GM08714 (cell line): Measurements from ENCODE around the gene EIF4EBP2.

Source experiments
- H3K4me3 ChIP-seq: fragments of 200-500 bp; sonication (Bioruptor generic); 2 replicates; pipeline ENCODE4 v1.5.1; 2014; ENCODE audit warnings: mild to moderate bottlenecking, low read length, inconsistent platforms
- ZNF274 ChIP-seq: IDR thresholded peaks from 2 replicates; pipeline ENCODE4 v1.6.1; 2012; ENCODE audit warnings: mild to moderate bottlenecking, low read depth, low read length

The EIF4EBP2 gene

GRCh38 chr10:70370766-70371165 lies 33.2 kb upstream of the EIF4EBP2 start:
- no peak for TF ChIP-seq ZNF274
- no peak overlapping the region for H3K4me3 ChIP-seq

GRCh38 chr10:70371846-70372245 lies 32.1 kb upstream of the EIF4EBP2 start:
- no peak for TF ChIP-seq ZNF274
- H3K4me3 ChIP-seq, result no peak overlapping the region

DNA sequence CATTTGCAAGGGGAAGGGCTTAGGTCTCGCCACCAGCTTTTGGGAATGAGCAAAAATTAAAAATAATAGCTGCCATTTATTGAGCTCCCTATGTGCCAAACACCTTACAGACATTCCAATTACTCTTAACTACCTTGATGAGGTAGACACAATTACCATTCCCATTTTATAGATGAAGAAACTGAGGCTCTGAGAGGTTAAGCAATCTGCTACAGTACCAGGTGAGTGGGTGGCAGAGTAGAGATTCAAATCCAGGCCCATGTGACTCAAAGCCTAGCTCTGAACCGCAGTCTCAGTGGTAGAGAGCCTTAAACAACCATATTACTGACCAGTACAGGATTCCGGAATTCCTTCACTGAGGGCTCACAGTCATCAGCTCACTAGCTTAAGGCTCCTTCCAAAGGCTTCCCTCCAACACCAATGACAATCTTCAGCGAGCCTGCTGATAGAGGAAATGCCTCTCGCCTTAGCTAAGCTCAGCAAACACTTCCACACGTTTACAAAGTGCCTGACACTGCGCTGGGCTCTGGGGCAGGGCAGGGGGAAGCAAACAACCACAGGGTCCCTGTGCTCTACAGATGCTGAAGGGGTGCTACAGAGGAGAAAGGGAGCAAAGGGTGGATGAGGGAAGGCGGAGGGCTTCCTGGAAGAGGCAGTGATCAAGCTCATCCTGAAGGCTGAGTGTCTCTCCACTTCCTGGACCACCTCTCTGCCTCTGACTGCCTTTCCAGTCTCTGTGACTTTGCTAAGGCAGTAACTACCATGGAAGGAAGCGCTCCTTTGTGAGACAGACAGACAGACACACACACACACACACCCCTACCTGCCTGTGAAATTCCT lies 28.9 kb upstream of the EIF4EBP2 start:
- no peak for TF ChIP-seq ZNF274
- no peak overlapping the region for H3K4me3 ChIP-seq

DNA sequence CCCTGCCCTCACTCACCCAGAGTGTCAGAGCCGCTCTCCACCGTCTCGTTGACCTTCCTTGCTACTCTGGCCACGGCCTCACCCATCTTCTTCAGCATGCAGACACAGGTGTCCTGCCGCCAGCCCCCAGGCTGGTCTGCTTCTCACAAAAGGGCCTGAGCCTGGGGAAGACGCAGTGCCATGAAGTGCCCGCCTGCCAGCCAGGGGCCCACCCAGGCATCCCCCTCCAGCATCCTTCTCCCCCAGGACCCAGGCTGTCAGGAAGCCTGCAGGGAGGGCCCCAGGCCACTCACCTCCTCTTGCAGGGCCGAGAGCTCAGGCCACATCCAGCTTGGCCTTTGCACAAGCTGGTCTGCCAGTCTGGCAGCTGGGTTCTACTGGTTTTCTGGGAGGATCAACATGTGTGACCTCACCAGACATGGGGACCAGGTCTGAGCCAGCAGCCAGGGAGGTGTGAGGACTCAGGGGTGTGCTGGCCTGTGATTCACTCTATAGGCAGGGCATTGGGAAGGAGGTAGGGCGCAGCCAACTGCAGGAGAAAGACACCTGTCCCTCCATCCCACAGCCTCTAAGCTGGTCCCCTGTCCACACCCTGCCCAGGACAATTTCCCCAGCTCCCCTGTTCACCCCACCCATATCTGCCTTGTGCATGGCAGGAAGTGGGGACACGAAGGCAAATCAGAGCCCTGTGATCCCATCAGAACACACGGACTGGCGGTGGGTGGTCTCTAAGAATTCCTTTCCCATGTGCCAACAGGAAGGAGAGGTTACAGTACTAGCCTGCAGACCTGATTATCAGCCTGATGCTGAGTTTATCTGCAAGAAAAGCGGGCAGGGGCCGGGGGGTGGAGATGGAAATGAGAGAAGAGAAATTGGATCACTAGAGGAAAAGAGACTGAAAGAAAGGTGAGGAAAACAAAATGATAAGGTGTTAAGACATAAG lies 27.2 kb upstream of the EIF4EBP2 start:
- no peak overlapping the region for H3K4me3 ChIP-seq
- no peak for TF ChIP-seq ZNF274

DNA sequence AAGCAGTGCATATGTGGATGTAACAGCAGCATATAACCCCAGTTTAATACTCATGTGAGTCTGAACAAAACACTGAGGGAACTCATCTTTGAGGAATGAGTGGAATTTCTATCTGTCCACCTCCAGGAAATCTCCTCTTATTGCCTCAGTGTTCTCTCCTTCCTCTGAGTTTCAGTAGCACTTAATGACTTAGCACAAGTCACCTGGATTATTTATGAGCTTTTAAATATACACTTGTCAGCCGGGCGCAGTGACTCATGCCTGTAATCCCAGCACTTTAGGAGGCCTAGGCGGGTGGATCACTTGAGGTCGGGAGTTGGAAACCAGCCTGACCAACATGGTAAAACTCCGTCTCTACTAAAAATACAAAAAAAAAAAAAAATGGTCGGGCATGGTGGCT lies 25.8 kb upstream of the EIF4EBP2 start:
- H3K4me3 ChIP-seq, result no peak overlapping the region
- no peak for TF ChIP-seq ZNF274

DNA sequence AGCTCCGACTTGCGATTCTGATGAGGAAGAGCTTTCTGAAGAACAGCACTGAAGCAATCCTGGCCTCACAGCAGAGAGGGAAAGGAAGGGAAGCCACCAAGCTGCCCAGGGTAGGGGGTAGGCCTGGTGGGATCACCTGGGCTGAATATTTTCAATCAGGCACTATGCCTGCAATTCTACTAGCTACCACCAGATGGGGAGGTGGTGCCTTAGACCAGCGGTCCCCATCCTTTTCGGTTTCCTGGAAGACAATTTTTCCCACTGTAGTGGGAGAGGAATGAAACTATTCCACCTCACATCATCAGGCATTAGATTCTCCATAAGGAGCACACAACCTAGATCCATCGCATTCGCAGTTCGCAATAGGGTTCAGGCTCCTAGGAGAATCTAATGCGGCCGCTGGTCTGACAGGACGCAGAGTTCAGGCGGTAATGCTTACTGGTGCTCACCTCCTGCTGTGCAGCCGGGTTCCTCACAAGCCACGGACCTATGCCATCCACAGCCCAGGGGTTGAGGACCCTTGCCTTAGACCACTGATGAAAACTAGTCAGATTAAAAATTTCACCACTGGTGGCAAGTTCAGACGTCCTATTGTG lies 24.3 kb upstream of the EIF4EBP2 start:
- no peak for TF ChIP-seq ZNF274
- H3K4me3 ChIP-seq, result no peak overlapping the region

- no peak for TF ChIP-seq ZNF274
- no peak overlapping the region for H3K4me3 ChIP-seq
These were observed 23.4 kb upstream of the EIF4EBP2 start for GRCh38 chr10:70380350-70381135.

DNA sequence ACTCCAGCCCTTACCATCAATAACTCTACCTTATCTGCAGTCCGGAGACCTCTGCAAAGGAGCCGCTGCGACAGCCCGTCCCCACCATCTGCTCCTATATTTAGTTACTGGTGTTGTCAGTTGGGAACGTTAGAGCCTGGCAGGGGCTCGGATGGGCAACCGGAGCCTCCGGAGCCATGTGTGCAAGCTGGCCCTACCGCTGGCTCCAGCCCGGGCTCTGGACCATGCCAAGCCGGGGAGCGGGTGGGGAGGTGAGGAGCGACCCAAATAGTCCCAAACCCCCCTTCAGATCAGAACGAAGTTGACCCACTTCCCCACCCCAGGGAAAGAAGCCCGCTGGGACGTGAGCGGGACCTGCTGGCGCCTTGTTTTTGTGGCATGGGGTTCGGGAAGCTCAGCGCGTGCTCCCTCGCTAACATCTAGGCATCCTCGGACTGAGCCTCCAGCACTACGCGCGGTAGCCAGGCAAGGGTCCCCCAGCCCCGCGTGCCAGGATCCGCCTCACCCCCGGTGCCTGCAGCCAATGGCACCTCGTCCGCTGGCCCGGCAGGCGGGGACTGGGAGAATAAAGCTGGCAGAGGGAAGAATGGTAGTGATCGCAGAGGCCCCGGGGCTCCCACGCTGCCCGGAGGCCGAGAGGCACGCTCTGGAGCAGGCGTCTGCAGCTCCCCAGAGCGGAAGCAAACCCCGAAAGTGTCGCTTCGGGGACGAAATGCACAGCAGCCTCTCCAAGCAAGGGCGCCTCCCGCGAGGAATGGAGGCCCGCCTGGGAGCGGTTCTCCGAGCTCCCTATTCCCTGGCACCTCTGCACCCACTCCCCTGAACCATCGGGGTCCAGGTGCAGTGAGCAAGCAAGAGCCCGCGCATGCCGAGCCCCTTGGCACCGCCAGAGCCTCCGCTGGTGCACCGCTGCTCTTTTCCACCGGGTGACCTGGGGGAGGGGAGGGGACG lies 22.2 kb upstream of the EIF4EBP2 start:
- peak overlapping the region; percentile 80 for H3K4me3 ChIP-seq
- TF ChIP-seq ZNF274, result no peak

DNA sequence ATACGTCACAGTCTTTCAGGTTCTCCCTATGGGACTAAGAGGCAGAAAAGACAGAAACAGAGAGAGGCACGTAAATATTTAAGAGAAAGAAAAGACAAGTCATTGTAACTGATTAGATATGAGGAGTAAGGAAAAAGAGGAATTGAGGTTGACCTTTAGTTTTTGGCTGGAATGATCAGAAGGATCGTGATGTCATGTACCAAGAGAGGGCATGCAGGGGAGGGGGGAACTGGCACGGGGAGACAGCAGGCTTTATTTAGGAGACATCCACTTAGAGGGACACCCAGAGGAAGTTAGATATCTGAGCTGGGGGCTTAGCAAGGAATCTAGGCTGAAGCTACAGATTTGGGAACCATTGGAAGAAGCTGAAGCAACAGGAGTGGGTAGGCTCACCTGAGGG lies 12.3 kb upstream of the EIF4EBP2 start:
- TF ChIP-seq ZNF274, result no peak

GRCh38 chr10:70396140-70396539 lies 7.8 kb upstream of the EIF4EBP2 start:
- no peak overlapping the region for H3K4me3 ChIP-seq
- TF ChIP-seq ZNF274, result no peak

More for the DNA sequence above, 12.3 kb upstream of the EIF4EBP2 start:
- no peak overlapping the region for H3K4me3 ChIP-seq

DNA sequence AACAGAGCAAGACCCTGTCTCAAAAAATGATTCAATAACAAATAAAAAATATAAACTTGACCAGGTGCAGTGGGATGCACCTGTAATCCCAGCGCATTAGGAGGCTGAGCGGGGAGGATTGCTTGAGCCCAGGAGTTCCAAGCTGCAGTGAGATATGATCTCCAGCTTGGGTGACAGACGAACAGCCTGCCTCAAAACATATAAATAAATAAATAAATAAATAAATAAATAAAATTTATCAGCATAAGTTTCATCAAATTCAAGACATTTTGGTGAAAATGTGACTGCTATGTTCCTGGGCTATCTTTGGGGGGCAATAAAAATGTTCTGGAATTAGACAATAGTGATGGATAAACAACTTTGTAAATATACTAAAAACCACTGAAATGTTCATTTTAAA lies 4.8 kb upstream of the EIF4EBP2 start:
- H3K4me3 ChIP-seq, result no peak overlapping the region
- no peak for TF ChIP-seq ZNF274

- TF ChIP-seq ZNF274, result no peak
- peak overlapping the region; percentile 39 for H3K4me3 ChIP-seq
These were observed 386 bp upstream of the EIF4EBP2 start for GRCh38 chr10:70403483-70404035.

DNA sequence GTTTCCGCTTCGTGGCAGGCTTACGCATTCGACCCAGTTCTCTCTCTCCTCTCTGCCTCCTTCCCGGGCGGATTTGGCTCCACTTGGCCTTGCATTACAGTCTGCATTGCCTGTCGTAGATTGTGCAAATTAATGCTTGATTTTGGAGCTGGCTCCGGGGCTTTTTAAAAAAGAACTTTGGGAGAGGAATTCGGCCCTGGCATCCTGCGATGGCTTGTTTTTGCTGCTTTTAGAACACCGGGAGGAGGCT lies 767 bp downstream of the EIF4EBP2 start:
- H3K4me3 ChIP-seq, result peak overlapping the region; percentile 79
- TF ChIP-seq ZNF274, result no peak
